Stomach (tissue), 4 donors: ENCODE measurements around the gene RAMACL.

Experiments
- EP300 ChIP-seq: sonication (generic); formaldehyde crosslinking; IDR thresholded peaks from one replicate; pipeline ENCODE4 v1.6.1; 2017; ENCODE audit warnings: antibody characterized with exemption
- POLR2A ChIP-seq, 4 donors: fragments of 450-650 bp; IDR thresholded peaks; one replicate each; pipeline ENCODE4 v1.6.1; 2016; ENCODE audit warnings: antibody characterized with exemption in 4 of 4, control low read depth in 2 of 4, mild to moderate bottlenecking in 1 of 4, moderate library complexity in 1 of 4

DNA sequence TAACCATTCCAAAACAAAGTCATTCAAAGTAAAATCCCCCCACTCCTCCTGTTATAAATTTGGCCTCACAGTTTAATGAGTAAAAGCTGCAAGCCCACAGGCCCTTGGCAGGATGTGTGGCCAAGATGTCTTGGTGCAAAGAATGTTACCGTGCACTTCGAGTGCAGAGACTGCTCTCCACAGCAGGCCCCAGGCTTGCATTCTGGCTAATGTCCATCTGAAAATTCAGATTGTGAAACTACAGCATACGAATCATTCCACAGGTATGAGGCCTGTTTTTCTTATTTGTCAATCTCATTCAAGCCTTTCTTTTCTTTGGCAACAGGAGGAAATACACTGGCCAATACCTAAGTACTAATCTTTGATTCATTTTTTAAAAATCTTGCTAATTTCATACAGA, 33.4 kb upstream of the RAMACL start:
- TF ChIP-seq POLR2A (IDR thresholded peaks at IDR 0.05) (no peak), EP300 (no peak)
